Neural cell (in vitro differentiated cells): ENCODE results near the gene AHNAK2. TPM values are rescaled to one million over a fixed set of nuclear protein-coding genes. Genes with fewer than 3 reads are reported as not detected.

ENCODE experiments used
- H2AFZ ChIP-seq: fragments of 200-600, 300-800 bp; sonication (generic), shearing (Covaris generic); 2 replicates; pipeline ENCODE4 v1.6.0; 2014; ENCODE audit warnings: low read depth, mild to moderate bottlenecking, antibody characterized with exemption, low read length, moderate library complexity
- H3F3A ChIP-seq: fragments of 200-600 bp; shearing (Covaris generic); 2 replicates; pipeline ENCODE4 v1.6.1; 2016; ENCODE audit warnings: mild to moderate bottlenecking, moderate library complexity, mixed read lengths, antibody characterized with exemption, low read length; ENCODE audit not compliant: insufficient read depth, poor library complexity, severe bottlenecking
- H3K27ac ChIP-seq: fragments of 200-600, 300-800 bp; sonication (generic), shearing (Covaris generic); 2 replicates; pipeline ENCODE4 v1.5.1; 2014; ENCODE audit warnings: mild to moderate bottlenecking, low read length, moderate library complexity
- H3K27me3 ChIP-seq: fragments of 300-800, 200-600 bp; sonication (generic), shearing (Covaris generic); 2 replicates; pipeline ENCODE4 v1.6.0; 2014; ENCODE audit warnings: mild to moderate bottlenecking, low read depth, low read length, moderate library complexity; ENCODE audit not compliant: insufficient read depth
- H3K36me3 ChIP-seq: fragments of 300-800, 200-600 bp; sonication (generic), shearing (Covaris generic); 2 replicates; pipeline ENCODE4 v1.5.1; 2014; ENCODE audit warnings: mild to moderate bottlenecking, antibody characterized with exemption, low read length, moderate library complexity; ENCODE audit not compliant: insufficient read depth
- H3K4me2 ChIP-seq: fragments of 300-800, 200-600 bp; sonication (generic), shearing (Covaris generic); 2 replicates; pipeline ENCODE4 v1.6.0; 2014; ENCODE audit warnings: mild to moderate bottlenecking, low read length
- H3K4me3 ChIP-seq: fragments of 300-800, 200-600 bp; sonication (generic), shearing (Covaris generic); 2 replicates; pipeline ENCODE4 v1.5.1; 2014; ENCODE audit warnings: mild to moderate bottlenecking, low read length, moderate library complexity
- H3K79me2 ChIP-seq: fragments of 200-600 bp; shearing (Covaris generic); replicated peaks from 2 replicates; pipeline ENCODE4 v1.6.0; 2014; ENCODE audit warnings: mild to moderate bottlenecking, low read length, moderate library complexity; ENCODE audit not compliant: insufficient read depth
- H3K9ac ChIP-seq: fragments of 300-800, 200-600 bp; sonication (generic), shearing (Covaris generic); 2 replicates; pipeline ENCODE4 v1.6.1; 2016; ENCODE audit warnings: mild to moderate bottlenecking, low read length, mixed read lengths
- H3K9me2 ChIP-seq: fragments of 200-600 bp; shearing (Covaris generic); 2 replicates; pipeline ENCODE4 v1.6.1; 2016; ENCODE audit warnings: mild to moderate bottlenecking, low read length, mixed read lengths; ENCODE audit not compliant: insufficient read depth
- H3K9me3 ChIP-seq: fragments of 200-600, 300-800 bp; sonication (generic), shearing (Covaris generic); 2 replicates; pipeline ENCODE4 v1.6.1; 2016; ENCODE audit warnings: mild to moderate bottlenecking, mixed run types, low read length, moderate library complexity, mixed read lengths
- H4K20me1 ChIP-seq: fragments of 200-600 bp; shearing (Covaris generic); 2 replicates; pipeline ENCODE4 v1.6.1; 2016; ENCODE audit warnings: mild to moderate bottlenecking, mixed run types; ENCODE audit not compliant: insufficient read depth
- CTCF ChIP-seq: fragments of 450-650 bp; IDR thresholded peaks from 2 replicates; pipeline ENCODE4 v1.5.1; 2014; ENCODE audit warnings: antibody characterized with exemption, mild to moderate bottlenecking, moderate library complexity; ENCODE audit not compliant: poor library complexity, severe bottlenecking
- EP300 ChIP-seq: fragments of 450-650 bp; conservative IDR thresholded peaks from 2 replicates; pipeline ENCODE4 v1.6.1; 2014; ENCODE audit warnings: antibody characterized with exemption, mild to moderate bottlenecking, moderate library complexity; ENCODE audit not compliant: poor library complexity, severe bottlenecking
- EZH2 ChIP-seq: fragments of 200-600, 300-800 bp; shearing (Covaris generic), sonication (generic); IDR thresholded peaks from 2 replicates; pipeline ENCODE4 v1.6.1; 2014; ENCODE audit warnings: antibody characterized with exemption, low read length, borderline replicate concordance, mild to moderate bottlenecking; ENCODE audit not compliant: insufficient read depth, poor library complexity, severe bottlenecking
- MXI1 ChIP-seq: fragments of 450-650 bp; conservative IDR thresholded peaks from 2 replicates; pipeline ENCODE4 v1.6.1; 2014; ENCODE audit warnings: antibody characterized with exemption, mild to moderate bottlenecking; ENCODE audit not compliant: poor library complexity, severe bottlenecking
- POLR2AphosphoS5 ChIP-seq: IDR thresholded peaks from 2 replicates; pipeline ENCODE4 v1.6.1; 2012
- RAD21 ChIP-seq: fragments of 450-650 bp; conservative IDR thresholded peaks from 2 replicates; pipeline ENCODE4 v1.6.1; 2014; ENCODE audit warnings: antibody characterized with exemption, mild to moderate bottlenecking, moderate library complexity
- REST ChIP-seq: IDR thresholded peaks from 2 replicates; pipeline ENCODE4 v1.6.1; 2012; ENCODE audit warnings: borderline replicate concordance
- SMC3 ChIP-seq: fragments of 450-650 bp; conservative IDR thresholded peaks from 2 replicates; pipeline ENCODE4 v1.6.1; 2014; ENCODE audit warnings: antibody characterized with exemption, mild to moderate bottlenecking, moderate library complexity; ENCODE audit not compliant: poor library complexity
- TAF1 ChIP-seq: IDR thresholded peaks from 2 replicates; pipeline ENCODE4 v1.6.1; 2012; ENCODE audit warnings: low read depth
- polyA plus RNA-seq: library from polyadenylated mRNA; depleted of rRNA; stranded (reverse); fragments of >200 nt; gene quantifications from 2 replicates; pipeline ENCODE4 v1.2.3, GENCODE V29; 2014

The AHNAK2 gene
- polyA plus RNA-seq, 1 donor from 2014 or later = 1.4 TPM

GRCh38 chr14:104935955-104936354 is 42.2 kb downstream of the AHNAK2 start:
- Histone ChIP-seq H4K20me1 (no peaks in the 10 kb centered on the region), H3K27ac (no peak overlapping the region), H3K9me3 (no peaks in the 10 kb centered on the region), H3K9ac (no peak overlapping the region), H2AFZ (no peak overlapping the region), H3K79me2 (no peaks in the 10 kb centered on the region), H3K9me2 (no peaks in the 10 kb centered on the region), H3F3A (no peaks in the 10 kb centered on the region), H3K36me3 (no peaks in the 10 kb centered on the region), H3K27me3 (peaks cover 36% of the 10 kb centered on the region), H3K4me2 (no peak overlapping the region), H3K4me3 (no peak overlapping the region)
- TF ChIP-seq EP300 (no peak), POLR2AphosphoS5 (no peak), TAF1 (no peak), EZH2 (no peak), CTCF (no peak), REST (no peak), RAD21 (no peak), SMC3 (no peak)

GRCh38 chr14:104935026-104935650 is 43.0 kb downstream of the AHNAK2 start:
- no peaks in the 10 kb centered on the region for H3F3A ChIP-seq
- peaks cover 38% of the 10 kb centered on the region for H3K27me3 ChIP-seq

More at GRCh38 chr14:104935026-104935650, 43.0 kb downstream of the AHNAK2 start:
- H3K4me2 ChIP-seq = no peak overlapping the region
- H3K27ac ChIP-seq = no peak overlapping the region
- no peak overlapping the region for H3K4me3 ChIP-seq
- no peaks in the 10 kb centered on the region for H3K9me2 ChIP-seq
- no peak overlapping the region for H3K9ac ChIP-seq
- no peaks in the 10 kb centered on the region for H3K9me3 ChIP-seq
- H3K79me2 ChIP-seq = no peaks in the 10 kb centered on the region
- TF ChIP-seq RAD21 (no peak), EZH2 (no peak), TAF1 (no peak), REST (no peak), MXI1 (no peak), EP300 (no peak), POLR2AphosphoS5 (no peak), SMC3 (no peak), CTCF (no peak)
- no peaks in the 10 kb centered on the region for H4K20me1 ChIP-seq
- no peaks in the 10 kb centered on the region for H3K36me3 ChIP-seq
- H2AFZ ChIP-seq = no peak overlapping the region
